COR-L47 (cell line): Measurements from ENCODE around the gene GDI1.
A peak's percentile ranks its signal among the peaks of the same experiment; 100 is the strongest.

Experiments used
- DNase-seq: peaks from one replicate; lab custom pipeline; 2025; lab: John Stamatoyannopoulos, UW

Gene GDI1

DNA sequence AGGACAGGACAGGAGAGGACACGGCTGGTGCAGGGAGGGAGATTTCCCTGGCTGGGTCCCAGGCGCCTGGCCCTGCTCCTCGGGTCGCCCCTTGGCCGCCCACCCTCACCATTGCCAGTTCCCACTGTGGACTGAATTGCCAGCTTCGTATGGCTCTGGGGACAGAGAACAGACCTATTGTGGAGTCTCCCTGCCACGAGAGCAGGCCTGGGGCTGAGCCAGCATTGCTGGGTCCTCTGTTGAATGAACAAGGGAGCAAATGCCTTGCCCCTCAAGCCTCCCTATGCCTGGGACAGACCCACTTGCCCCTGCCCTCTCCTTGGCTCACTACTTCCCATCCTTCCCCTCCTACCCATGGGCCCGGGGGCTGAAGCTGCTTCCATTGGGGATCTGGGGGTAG lies 25.4 kb downstream of the GDI1 start:
- DNase-seq, result no peak

DNA sequence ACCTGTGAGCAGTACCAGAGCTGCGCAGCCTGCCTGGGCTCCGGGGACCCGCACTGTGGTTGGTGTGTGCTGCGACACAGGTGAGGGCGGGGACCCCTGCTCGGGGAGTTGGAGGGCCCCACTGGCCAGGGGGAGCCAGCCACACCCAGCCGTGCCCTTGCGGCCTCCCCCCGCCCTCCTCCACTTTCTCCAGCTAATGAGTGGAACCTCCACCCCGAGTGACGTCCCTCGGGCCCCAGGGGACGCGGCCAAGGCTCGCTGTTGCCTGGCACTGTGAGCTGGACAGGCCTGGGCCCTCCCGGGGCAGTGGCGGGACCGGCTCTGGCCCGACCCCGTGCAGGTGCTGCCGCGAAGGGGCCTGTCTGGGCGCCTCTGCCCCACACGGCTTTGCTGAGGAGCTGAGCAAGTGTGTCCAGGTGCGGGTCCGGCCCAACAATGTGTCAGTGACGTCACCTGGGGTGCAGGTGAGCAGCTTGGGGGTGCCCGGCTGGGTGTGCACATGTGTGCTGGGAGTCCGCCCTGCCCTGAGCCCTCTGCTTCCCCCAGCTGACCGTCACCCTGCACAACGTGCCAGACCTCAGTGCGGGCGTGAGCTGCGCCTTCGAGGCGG lies 26.8 kb downstream of the GDI1 start:
- DNase-seq, result no peak

DNA sequence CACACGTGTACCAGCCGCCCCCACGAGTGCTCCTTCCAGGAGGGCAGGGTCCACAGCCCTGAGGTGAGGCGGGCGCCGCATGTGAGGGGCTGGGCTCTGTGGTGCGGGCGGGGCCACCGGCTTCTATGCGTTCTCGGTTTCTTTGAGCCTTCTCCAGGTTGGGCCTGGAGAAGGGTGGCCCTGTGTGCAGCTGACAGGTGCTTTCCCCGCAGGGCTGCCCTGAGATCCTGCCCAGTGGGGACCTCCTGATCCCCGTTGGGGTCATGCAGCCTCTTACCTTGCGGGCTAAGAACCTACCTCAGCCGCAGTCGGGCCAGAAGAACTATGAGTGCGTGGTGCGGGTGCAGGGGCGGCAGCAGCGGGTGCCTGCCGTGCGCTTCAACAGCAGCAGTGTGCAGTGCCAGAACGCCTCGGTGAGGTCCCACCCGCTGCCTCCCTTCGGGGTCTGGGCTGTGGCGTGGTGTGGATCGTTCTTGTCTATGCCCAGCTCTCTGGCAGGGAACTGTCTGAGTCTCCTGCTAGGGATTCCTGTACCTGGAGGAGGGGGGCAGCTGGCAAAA lies 27.9 kb downstream of the GDI1 start:
- DNase-seq, result no peak

DNA sequence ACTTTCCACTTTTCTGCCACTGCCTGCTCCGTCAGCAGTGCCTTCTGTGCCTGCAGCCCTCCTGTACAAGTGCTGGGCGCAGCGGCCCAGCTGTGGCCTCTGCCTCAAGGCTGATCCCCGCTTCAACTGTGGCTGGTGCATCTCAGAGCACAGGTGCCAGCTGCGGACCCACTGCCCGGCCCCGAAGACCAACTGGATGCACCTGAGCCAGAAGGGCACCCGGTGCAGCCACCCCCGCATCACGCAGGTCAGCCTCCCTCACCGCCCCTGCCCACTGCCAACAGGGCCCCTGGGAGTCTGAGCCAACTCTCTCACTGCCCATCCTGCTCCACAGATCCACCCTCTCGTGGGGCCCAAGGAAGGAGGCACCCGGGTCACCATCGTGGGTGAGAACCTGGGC lies 28.6 kb downstream of the GDI1 start:
- DNase-seq, result no peak

DNA sequence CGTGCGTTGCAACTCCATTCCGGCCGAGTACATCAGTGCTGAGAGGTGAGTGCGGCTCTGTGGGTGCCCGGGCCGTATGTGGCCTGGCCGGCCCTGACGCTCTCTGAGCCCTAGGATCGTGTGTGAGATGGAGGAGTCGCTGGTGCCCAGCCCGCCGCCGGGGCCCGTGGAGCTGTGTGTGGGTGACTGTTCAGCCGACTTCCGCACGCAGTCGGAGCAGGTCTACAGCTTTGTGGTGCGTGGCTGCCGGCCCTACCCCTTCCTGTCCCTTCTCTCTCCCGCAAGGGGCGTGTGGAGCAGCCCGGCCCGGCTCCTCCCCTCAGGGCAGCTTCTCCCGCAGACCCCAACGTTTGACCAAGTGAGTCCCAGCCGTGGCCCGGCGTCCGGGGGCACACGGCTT lies 29.1 kb downstream of the GDI1 start:
- DNase-seq, result no peak

DNA sequence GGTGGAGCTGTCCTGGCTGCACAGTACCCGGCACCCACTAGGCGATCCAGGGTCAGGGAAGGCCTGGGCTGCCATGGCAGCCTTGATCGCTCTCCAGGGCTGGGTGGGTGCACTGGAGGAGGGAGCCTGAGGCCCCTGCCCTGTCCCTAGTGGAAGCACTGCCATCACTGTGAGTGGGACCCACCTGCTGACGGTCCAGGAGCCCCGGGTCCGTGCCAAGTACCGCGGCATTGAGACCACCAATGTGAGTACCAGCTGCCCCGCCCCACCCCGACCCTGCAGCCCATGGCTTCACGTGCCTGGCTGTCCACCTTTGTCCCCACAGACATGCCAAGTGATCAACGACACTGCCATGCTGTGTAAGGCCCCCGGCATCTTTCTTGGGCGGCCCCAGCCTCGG lies 30.0 kb downstream of the GDI1 start:
- DNase-seq, result no peak

DNA sequence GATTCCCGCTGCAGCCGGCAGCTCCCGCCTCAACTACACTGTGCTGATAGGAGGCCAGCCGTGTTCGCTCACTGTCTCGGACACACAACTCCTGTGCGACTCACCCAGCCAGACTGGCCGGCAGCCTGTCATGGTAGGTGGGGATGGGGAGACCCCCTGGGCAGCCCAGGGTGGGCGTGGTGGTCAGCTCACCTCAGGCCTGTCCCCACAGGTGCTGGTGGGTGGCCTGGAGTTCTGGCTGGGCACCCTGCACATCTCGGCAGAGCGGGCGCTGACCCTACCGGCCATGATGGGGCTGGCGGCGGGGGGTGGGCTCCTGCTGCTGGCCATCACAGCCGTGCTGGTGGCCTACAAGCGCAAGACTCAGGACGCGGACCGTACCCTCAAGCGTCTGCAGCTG lies 30.6 kb downstream of the GDI1 start:
- no peak for DNase-seq

DNA sequence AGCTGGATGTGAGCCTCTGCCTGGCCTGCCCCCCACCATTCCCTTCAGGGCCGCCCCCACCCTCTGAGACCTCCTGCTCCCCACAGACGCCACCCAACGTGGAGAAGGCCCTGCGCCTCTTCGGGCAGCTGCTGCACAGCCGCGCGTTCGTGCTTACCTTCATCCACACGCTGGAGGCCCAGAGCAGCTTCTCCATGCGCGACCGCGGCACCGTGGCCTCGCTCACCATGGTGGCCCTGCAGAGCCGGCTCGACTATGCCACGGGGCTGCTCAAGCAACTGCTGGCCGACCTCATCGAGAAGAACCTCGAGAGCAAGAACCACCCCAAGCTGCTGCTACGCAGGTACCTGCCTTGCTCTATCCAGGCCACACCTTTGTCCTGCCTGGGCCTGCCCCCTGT lies 31.3 kb downstream of the GDI1 start:
- DNase-seq, result no peak

DNA sequence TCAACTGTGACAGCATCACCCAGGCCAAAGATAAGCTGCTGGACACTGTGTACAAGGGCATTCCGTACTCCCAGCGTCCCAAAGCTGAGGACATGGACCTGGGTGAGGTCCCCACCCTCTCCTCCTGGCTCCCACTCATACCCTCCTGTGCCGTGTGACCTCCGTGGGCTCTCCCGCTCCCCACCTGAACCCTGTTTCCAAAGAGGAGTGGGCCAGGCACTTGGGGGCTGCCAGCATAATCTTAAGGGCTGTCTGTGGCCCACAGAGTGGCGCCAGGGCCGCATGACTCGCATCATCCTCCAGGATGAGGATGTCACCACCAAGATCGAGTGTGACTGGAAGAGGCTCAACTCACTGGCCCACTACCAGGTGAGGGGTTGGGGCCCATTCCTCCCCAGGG lies 32.2 kb downstream of the GDI1 start:
- no peak for DNase-seq

DNA sequence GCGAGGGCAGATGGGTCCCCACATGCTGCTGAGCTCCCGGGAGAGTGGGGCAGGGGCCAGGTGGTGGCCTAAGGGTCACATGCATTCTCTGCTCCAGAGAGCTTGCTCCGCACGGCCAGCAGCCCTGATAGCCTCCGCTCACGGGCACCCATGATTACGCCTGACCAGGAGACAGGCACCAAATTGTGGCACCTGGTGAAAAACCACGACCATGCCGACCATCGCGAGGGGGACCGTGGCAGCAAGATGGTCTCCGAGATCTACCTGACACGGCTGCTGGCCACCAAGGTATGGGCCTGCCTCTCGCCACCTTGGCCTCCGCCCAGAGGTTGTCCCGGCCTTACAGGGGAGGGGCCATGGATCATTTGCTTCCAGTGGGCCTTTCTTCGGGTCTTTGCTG lies 32.9 kb downstream of the GDI1 start:
- no peak for DNase-seq

DNA sequence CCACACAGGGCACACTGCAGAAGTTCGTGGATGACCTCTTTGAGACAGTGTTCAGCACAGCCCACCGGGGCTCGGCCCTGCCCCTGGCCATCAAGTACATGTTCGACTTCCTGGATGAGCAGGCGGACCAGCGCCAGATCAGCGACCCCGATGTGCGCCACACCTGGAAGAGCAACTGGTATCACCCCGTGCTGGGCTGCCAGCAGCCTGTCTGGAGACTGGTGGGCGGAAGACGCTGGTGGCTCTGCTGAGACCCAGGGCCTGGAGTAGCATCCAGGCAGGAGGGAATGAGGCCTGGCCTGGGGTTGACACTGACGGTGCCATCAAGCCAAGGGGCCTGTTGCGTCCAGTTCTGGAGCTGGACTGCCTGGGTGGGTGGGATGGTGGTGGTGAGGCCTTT lies 33.5 kb downstream of the GDI1 start:
- no peak for DNase-seq

DNA sequence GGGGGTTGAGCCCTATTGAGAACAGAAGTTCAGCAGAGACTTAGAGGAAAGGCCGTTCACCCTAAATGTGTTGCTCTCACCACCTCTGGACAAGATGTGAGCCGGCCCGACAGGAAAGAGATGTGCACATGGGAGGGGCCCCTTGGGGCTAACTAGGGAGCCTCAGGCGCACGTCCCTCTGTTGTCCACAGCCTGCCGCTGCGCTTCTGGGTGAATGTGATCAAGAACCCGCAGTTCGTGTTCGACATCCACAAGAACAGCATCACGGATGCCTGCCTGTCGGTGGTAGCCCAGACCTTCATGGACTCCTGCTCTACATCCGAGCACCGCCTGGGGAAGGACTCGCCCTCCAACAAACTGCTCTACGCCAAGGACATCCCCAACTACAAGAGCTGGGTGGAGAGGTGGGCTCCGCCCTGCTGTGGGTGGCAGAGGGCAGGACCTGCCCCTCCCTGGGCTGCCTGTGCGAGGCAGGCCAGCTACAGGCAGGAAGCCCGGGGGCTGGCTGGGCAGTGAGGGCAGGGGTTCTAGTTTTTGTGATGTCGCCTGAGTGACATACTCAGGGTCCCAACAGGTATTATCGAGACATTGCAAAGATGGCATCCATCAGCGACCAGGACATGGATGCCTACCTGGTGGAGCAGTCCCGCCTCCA lies 34.1 kb downstream of the GDI1 start:
- DNase-seq, result no peak

DNA sequence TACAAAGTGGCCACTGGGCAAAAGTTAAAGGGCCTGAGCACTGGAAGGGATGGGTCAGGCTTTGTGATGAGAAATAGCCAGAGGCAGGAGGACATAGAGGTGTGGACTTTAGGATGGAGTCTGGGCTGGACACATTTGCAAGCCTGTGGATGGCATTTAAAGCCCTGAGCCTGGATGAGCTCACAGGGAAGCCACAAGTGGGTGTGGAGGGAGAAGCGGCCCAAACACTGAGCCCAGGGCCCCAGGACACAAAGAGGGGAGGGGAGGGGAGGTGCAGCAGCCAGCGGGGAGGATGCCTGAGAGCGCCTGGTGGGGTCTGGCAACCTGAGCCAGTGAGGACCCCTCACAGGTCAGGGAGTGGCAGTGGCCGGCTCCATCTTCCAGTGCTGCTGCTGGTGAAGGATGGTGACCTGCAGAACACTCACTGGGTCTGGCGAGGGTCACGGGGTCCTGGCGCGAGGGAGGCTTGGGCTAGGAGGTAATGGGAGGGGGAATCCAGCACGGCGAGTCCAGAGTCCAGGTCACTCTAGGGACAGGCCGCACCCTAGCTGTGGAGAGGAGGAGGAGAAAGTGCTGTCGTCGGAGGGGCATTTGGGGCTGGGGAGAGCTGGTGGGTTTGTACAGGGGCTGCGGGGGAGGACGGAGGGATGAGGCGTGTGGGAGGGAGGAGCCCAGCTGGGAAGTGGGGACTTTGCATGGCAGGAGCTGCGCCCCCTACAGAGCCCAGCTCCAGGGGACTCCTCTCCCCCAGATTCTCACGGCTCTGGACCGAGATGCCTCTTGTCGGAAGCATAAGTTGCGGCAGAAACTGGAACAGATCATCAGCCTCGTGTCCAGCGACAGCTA lies 35.1 kb downstream of the GDI1 start:
- no peak for DNase-seq

DNA sequence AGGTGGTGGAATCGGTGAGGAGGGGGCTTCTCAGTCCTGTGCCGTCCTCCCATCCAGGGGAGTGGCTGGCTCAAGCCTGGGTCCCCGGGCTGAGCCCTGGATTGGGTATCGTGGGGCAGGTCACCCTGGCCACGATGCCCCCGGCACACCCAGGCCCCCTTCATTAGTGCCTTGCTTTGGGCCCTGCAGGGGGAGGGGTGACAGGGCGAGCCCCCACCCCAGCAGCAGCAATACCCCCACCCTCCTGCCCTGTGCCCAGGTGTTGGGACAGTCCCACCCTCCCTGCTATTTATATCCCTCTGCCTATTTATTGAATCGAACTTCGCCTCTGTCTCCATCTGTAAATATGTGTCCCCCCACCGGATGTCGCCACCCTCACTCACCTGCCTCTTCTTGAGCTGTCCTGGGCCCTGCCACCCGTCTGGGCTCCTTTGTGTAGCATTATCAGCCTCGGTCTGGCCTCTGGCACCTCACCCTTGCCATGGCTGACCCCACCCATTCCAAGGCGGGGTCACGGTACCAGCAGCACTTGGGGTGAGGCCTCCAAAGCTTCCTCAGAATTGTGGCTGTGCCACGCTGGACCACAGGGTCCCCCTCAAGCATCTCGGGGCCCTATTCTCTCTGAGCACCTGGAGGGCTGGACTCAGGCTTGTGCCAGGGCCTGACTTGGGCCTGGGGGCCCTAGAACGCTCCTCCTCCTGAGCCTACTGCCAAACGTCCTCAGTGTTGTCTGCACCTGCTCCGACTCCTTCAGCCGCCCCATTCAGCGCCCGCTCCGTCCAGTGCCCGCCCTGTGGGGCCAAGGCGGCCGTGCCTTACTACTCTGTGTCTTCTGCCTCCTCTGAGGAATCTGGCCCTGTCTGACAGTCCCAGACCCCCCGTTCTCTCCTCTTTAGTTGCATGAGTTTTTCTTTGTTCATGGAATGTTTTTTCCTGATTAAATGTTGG lies 36.0 kb downstream of the GDI1 start:
- DNase-seq, result no peak

DNA sequence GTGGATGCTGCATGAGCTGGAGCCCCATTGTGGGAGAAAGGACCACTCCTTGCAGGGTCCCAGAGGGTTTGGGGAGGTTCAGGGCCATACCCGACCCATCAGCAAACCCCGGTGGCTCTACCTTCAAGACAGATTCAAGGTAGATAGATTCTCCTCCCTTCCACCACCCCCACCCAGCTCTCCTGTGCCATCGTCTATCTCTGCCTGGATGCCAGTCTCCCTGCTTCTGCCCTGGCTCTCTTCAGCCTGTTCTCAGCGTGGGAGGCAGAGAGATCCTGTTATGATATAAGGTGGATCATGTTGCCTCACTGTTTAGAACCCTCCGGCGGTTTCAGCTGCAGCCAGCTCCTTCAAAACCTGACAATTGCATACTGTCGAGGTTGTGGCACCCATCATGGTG lies 36.7 kb downstream of the GDI1 start:
- no peak for DNase-seq

DNA sequence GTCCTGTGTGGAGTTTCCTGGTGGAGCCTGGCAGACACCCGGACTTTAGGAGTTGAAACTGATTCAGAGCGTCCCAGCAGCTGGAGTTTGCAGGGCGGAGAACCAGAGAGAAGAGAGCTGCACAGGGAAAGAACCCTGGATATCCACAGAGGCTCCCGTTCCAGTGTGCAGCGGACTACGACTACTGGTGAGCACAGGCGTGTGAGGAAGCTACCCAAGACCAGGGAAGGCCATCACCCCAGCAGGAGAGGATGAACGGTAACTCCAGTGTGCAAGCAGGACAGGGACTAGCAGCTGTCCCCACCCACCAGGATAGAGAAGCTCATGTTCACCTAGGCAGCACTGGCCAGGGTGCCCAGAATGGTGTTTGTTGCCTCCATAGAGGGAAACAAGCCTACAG lies 39.9 kb downstream of the GDI1 start:
- no peak for DNase-seq

DNA sequence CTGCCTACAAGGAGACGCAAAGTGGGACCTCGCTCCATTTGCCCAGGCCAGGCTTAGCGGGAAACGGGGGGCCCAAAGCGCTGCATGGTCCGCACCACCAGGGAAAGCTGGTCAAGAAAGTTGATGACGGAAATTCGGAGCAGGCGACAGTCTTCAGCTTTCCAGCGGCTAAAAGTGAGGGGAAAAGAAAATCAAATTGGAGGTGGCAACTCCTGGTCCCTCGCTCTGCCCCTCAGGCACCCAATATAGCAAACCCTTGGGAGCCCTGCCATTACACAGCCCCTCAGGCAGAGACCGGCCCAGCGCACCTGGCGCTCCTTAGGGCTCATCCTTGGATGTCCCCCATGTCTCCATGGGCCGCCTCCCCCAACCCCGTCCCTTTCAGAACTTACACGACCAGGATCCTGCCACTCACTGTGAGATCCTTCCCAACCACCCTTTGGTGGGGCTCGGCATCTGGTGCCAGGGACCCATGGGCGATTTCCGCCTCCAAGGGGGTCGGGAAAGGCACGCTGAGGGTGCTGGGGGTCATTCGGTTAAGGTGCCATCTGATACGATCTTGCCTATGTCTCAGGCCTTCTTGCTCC lies 41.0 kb downstream of the GDI1 start:
- no peak for DNase-seq

DNA sequence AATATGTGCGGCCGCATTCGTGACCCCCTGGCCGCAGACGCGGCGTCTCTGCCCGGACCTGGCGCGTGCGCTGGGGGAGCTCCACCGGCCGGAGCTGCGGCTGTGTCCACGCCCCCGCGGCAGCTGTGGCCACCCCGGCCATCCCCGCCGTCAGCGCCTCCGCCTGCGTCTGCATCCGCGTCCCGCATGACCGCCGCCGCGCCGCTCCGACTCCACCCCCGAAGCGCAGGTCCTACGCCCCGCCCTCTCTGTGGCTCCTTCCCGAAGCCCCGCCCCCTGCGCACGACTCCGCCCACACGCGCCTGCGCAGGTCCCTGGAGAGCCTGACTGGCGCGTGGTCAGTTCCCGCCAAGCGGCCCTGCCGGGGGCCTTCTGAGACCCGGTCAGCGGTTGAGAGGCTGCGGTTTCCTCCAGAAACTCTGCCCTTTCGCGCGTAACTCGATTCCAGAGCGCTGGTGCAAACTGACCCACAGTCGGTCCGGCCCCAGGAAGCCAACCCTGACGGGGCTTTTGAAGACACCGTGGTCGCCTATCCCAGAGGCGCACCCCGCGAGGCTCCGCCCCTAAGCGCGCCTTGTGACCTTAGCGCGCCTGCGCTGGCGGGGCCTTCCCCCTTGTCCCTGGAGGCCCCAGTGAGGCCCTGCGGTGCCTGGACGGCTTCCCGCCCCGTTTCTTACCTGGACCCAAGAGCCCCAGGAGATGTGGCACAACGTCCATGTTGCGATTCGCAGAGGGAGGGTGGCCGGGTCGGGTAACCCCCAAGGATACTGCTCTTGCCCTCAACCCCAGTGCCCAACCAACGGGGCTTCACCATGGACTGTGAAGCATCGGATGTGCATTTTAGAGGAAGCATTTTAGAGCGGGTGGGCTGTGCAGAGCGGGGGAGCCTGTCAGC lies 42.0 kb downstream of the GDI1 start, which contains the start of gene LAGE3:
TSS of gene LAGE3 (minus strand) at position 554 of the 895 bp plus-strand sequence. CDS start at position 188, 366 bp downstream.
- peak; percentile 79 for DNase-seq

DNA sequence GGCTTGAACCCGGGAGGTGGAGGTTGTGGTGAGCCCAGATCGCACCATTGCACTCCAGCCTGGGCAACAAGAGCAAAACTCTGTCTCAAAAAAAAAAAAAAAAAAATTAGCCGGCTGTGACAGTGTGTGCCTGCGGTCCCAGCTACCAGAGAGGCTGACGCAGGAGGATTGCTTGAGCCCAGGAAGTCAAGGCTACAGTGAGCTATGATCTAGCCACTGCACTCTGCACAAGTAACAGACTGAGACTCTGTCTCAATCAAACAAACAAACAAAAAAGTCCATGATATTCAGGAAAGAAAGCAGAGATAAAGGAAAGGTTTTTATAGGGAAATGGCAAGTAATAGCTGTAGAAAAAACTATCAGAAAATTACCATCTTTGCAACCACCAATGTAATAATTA lies 44.2 kb downstream of the GDI1 start:
- no peak for DNase-seq

DNA sequence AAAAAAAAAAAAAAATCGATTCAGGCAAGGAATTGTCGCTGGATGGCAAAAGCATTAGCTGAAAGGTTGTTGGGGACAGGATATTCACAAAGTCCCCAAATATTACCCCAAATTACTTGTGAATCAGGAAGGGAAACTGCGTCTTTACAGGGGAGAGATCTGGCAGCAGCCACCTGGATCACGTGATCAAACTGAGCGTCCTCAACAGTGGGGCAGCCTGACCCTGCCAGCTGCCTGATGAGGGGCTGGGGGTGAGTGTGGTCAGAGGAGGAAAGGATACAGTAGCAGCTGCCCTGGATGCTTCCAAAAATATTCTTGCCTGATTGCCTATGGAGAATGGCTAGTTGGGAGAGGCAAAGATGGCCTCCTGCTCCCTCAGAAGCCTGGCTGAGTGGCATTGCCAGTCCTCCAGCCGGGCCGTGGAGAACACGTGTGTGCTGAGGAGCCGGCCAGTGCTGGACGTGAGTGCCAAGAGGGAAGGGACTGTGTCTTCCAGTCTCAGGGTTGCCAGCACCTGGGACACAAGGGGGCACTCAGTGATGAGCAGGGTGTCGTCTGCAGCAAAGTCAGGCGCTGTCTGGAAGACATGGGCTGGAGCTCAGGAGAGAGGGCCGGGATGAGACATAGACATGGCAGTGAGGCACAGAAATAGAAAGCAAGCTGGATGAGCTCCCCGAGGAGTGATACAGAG lies 45.1 kb downstream of the GDI1 start:
- no peak for DNase-seq
